GM18508 (cell line): ENCODE data around the gene HAUS2.

Experiments
- ATAC-seq: cut with Tn5 transposase; IDR thresholded peaks from one replicate; pipeline ENCODE4 v1.9.1; 2021; ENCODE audit warnings: moderate number of reproducible peaks; ENCODE audit not compliant: insufficient read depth, unreplicated experiment

Gene HAUS2

DNA sequence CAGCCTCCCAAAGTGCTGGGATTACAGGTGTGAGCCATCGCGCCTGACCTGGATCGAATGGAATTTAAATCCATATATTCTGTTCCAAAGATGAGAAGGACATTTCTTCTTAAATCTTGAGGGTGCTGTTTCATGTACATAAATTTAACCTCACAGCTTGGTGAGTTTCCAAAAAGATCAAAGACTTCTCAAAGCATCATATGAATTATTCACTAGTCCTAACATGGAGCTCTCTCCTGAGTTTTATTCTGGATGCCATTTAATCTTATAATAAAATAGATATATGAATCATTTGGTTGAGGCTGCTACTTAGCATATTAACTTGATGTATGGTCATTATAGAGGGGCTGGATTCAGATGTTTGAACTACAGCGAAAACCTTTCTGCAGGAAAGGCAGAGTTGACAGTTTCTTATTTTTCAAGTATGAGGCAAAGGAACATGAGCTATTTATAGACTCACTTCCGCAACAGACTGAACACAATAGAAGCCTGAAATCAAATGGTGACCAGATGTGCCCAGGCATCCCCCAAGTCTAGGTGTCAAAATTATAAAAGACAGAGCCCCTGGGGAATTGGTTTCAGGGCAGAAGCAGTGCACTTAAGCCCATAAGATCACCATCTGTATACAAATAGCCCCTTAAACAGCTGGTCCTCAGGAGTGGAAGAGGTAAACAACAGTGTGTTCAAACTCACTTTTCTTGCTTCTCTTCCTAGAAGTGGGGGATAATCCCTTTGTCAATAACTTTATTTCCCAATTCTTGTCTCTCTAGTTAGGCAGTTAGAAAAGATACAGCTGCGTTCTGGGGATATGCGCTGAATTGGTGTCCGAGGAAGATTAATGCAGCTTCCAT, 56.5 kb downstream of the HAUS2 start:
- ATAC-seq = no peak

GRCh38 chr15:42605796-42606195, 57.2 kb downstream of the HAUS2 start:
- no peak for ATAC-seq

DNA sequence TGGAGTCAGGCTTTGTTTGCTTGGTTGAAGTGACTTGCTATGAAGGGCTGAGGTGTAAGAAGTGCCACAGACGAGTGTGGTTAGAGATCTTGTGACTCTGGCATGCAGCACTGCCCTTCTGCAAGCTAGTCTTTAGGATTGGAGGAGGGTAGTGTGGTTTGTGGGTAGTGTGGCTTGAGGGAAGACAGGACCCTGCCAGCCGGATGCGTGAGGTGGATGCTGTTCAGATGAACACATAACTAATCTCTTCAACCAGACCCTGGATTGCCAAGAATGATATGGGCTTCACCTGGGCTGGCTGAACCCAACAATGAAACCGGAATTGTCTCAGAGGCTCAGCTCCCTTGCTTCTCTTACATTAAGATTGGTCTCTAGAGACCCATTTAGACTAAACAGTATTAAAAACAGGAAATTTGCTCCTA, 59.5 kb downstream of the HAUS2 start:
- no peak for ATAC-seq

- ATAC-seq = no peak
Observed at GRCh38 chr15:42608752-42609488, 60.3 kb downstream of the HAUS2 start.

- no peak for ATAC-seq
Observed at GRCh38 chr15:42611532-42611931, 62.9 kb downstream of the HAUS2 start.

- no peak for ATAC-seq
Observed at GRCh38 chr15:42612367-42612912, 63.8 kb downstream of the HAUS2 start.

GRCh38 chr15:42616107-42616506, 67.5 kb downstream of the HAUS2 start:
- no peak for ATAC-seq
